ENCODE results near the gene SLC9A5.

DNA sequence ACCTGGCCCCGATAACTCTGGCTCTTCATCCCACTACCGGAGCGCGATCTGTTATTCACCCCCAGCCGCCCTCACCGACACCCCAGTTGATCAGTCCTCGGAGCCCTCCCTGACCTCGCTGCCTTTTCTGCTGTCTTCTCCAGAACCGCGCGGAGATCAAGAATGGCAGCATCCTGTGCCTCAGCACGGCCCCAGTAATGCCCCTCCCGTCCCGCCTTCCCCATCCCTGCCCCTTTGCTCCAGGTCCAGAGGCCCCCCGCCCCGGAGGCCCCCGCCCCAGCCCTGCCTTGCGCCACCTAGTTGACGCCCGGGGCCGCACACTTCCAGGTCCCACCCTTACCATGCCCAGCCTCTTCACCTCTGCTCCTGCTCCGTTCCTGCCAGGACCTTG, 49.0 kb upstream of the SLC9A5 start:
- TF ChIP-seq, protein P1, sequence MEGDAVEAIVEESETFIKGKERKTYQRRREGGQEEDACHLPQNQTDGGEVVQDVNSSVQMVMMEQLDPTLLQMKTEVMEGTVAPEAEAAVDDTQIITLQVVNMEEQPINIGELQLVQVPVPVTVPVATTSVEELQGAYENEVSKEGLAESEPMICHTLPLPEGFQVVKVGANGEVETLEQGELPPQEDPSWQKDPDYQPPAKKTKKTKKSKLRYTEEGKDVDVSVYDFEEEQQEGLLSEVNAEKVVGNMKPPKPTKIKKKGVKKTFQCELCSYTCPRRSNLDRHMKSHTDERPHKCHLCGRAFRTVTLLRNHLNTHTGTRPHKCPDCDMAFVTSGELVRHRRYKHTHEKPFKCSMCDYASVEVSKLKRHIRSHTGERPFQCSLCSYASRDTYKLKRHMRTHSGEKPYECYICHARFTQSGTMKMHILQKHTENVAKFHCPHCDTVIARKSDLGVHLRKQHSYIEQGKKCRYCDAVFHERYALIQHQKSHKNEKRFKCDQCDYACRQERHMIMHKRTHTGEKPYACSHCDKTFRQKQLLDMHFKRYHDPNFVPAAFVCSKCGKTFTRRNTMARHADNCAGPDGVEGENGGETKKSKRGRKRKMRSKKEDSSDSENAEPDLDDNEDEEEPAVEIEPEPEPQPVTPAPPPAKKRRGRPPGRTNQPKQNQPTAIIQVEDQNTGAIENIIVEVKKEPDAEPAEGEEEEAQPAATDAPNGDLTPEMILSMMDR (IDR thresholded peaks at IDR 0.05; ENCODE audit: low read depth, low read length, missing input control) = no peak
- TF ChIP-seq RAD21 (IDR thresholded peaks at IDR 0.05) = no peak
- TF ChIP-seq, protein P2, sequence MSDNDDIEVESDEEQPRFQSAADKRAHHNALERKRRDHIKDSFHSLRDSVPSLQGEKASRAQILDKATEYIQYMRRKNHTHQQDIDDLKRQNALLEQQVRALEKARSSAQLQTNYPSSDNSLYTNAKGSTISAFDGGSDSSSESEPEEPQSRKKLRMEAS (IDR thresholded peaks at IDR 0.05) = no peak
